Measurements from ENCODE around the gene MMP12.

MMP12 gene

DNA sequence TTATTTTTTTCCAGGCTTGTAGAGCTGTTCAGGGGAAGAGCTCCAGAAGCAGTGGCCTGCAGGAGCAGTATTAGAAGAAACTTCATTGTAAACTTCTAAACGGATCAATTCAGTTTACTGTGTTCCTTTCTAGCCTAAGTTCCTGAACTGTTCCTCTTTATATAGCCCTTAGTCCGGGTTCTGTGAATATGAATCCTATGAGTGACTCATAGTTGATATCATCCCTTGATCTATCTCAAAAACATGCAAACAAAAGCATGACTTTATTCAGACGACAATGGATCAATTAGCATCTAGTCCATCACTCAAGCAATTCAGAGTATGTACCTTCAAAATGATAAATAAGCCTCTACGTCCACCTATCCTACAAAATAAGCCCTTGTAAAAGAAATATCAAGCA lies at the start of gene MMP12:
MMP12 (minus strand) TSS at position 131 of the 400 bp plus-strand sequence; CDS start at position 86, 45 bp downstream.
- TF ChIP-seq, protein P1, sequence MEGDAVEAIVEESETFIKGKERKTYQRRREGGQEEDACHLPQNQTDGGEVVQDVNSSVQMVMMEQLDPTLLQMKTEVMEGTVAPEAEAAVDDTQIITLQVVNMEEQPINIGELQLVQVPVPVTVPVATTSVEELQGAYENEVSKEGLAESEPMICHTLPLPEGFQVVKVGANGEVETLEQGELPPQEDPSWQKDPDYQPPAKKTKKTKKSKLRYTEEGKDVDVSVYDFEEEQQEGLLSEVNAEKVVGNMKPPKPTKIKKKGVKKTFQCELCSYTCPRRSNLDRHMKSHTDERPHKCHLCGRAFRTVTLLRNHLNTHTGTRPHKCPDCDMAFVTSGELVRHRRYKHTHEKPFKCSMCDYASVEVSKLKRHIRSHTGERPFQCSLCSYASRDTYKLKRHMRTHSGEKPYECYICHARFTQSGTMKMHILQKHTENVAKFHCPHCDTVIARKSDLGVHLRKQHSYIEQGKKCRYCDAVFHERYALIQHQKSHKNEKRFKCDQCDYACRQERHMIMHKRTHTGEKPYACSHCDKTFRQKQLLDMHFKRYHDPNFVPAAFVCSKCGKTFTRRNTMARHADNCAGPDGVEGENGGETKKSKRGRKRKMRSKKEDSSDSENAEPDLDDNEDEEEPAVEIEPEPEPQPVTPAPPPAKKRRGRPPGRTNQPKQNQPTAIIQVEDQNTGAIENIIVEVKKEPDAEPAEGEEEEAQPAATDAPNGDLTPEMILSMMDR (conservative IDR thresholded peaks at IDR 0.05), result no peak
- no peak for TF ChIP-seq ZFX (IDR thresholded peaks at IDR 0.05)
- no peak within 1 kb of the TSS for H3K27ac ChIP-seq

DNA sequence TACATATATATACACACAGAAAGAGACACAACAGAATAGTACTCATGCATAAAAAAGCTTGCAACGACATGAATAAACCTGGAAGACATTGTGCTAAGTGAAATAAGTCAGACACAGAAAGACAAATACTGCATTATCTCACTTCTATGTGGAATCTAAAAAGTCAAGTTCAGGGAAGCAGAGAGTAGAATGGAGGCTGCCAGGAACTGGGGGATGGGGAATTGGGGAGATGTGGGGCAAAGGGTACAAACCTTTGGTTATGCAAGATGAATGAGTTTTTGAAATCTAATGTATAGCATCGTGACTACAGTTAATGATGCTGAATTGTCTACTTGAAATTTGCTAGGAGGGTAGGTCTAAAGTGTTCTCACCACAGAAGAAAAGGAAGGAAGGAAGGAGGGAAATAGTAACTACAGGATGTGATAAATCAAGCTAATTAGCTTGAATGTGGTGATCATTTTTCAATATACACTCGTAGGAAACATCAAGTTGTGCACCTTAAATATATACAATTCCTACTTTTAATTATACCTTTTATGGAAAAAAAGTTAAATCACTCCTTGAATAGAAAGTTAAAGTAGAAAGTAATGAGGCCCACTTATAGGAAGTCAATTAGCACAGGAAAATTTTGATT lies 46.9 kb upstream of the MMP12 start:
- H3K27ac ChIP-seq, result no peak overlapping the region
- no peak for TF ChIP-seq ZFX (IDR thresholded peaks at IDR 0.05)
- TF ChIP-seq, protein P1 (conservative IDR thresholded peaks at IDR 0.05), result no peak

DNA sequence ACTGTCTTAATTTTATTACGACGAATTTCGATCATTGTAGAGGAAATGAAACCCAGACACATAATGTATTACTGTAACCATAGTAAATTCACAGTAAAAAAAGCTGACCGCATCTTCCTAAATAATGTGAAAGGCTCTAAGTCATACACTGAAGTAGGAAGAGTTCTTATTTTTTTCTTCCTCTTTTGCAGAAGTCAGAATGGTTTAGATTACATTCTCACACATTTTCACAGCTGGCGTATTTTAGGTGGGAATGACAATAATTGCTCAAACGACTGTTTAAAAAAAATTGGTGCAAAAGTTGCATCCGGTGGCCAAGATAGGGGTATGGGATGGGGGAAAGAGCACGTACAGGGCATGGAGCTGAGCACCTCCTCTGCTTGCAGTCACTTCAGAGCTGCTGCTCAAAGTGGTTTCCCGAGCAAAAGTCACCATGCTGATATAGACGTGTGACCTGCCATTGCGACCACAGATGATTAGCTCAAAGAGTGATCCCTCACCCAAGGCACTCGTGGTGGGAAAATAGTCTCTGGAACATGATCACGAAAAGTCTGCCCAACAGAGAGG lies 45.4 kb upstream of the MMP12 start:
- no peak for TF ChIP-seq ZFX (IDR thresholded peaks at IDR 0.05)
- TF ChIP-seq, protein P1 (conservative IDR thresholded peaks at IDR 0.05), result no peak
- H3K27ac ChIP-seq, result no peak overlapping the region

DNA sequence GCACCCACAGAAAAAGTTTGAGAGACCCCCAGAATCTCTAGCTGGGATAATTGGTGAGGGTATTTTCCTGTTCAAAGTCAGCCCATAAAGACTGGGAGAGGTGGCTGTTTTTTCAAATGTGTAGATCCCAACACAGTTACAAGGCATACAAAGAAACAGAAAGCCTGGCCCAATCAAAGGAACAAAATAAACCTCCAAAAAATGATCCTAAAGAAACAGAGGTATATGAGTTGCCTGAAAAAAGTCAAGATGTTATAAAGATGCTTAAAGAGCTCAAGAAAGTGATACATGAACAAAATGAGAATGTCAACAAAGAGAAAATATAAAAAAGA lies 40.2 kb upstream of the MMP12 start:
- no peak overlapping the region for H3K27ac ChIP-seq
- TF ChIP-seq, protein P1 (conservative IDR thresholded peaks at IDR 0.05), result peak; percentile 51
- no peak for TF ChIP-seq ZFX (IDR thresholded peaks at IDR 0.05)

DNA sequence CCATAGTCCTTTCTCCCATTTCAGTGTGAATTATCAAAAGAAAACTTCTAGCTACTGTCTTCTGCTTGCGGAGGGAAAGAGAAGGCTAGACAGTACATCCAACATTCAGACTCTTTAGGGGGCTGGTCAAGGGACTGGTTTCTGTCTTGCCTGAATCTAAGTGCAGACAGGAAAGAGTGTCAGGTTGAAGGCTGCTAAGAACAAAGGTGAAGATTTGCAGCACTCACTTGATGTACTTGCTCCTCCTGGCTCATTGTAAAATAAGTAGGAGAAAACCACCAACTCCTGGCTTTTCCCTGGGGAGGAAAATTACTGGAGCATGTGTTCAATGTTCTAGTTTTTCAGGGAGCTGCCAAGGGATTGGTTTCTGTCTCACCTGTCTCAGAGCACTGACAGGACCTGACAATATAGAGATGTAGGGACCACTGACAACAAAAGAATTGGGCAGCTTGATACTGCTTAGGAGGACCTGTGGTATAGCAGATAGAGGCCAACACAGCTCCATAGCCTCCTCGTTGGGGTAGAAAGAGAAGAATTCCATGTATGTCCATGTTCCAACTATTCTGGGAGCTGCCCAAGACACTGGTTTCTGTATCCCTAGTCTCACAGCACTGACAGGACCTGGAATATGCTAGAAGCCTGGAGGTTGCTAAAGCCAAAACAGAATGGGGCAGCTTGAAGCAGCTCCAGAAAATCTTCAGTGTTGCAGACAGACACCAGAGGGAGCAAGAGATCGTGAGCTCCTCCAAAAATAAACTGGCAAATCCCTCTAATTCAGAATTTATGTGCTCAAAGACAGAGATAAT lies 39.7 kb upstream of the MMP12 start:
- TF ChIP-seq, protein P1 (conservative IDR thresholded peaks at IDR 0.05), result peak; percentile 80
- no peak for TF ChIP-seq ZFX (IDR thresholded peaks at IDR 0.05)
- no peak overlapping the region for H3K27ac ChIP-seq

DNA sequence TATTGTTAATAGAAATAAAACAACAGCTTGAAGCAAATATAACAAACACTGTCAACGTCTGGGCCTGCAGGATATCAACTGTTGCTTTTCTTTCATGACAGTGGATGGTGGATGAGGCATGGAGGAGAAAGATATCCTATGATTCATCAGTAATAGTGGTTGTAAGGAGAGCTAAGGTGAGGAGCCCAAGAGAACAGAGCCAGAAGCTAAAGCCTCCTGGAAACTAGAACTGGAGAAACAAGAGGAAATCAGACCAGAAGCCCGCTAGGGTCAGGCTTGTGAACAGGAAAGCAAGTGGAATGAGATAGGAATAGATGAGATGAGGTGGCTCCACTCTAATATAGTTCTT lies 37.7 kb upstream of the MMP12 start:
- no peak overlapping the region for H3K27ac ChIP-seq

More for the DNA sequence above, 37.7 kb upstream of the MMP12 start:
- TF ChIP-seq ZFX (IDR thresholded peaks at IDR 0.05), result no peak
- TF ChIP-seq, protein P1 (conservative IDR thresholded peaks at IDR 0.05), result no peak
